ENCODE measurements around the gene ALDH5A1.

The ALDH5A1 gene

DNA sequence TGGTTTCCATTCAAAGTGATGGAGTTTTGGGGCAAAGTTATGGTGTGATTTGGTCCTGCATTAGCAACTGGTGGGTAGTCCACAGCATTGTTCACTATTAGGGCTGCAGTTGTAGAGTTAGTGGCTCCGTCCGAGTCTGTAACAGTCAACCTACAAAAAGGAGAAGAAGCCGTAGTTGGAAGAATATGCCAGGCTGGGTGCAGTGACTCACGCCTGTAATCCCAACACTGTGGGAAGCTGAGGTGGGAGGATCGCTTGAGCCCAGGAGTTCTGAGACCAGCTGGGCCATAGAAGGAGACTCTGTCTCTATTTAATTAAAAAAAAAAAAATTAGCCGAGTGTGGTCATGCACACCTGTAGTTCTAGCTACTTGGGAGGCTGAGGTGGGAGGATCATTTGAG, 81.7 kb downstream of the ALDH5A1 start:
- DNase-seq = no peak

GRCh38 chr6:24581084-24581669, 86.4 kb downstream of the ALDH5A1 start:
- peak; percentile 75 for DNase-seq

DNA sequence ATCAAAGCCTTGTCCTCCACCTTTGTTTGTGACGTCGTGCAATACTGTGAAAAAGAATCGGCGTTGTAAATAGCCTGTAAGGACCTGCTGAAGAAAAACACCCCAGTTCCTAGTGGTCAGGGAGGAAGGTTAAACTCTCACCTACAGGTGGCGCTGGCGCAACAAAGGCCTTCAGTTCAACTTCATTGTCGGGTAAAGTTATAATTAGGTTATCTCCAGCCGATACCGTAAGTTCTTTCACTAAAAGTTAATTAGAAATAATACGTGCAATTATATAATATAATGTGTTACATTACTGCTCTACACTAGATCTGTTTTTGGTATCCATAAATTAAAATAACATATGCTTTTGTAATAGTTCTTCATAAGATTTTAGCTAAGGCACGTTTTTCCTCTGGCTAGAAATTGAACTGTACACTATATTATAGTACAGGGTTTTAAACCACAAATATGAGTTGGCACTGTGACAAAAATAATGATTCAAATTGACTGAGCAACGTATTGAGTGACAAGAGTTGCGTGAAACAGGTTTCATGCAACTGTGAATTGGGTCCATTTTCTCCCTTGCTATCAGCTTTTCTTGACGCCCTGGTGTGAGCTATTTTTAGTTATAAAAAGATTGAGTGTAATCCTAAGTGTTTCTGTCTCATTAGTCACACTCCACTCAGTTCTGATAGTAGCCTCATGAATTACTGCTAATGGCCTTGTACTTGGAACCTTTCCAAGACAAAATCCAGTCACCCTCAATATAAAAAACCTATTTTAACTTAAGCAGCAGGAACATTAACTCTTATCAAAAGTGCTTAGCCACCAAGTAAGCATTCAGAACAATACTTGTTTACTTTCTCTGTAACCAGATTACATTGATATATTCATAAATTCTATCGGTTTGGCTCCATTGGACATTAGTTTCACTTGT, 89.0 kb downstream of the ALDH5A1 start:
- DNase-seq = peak; percentile 56

DNA sequence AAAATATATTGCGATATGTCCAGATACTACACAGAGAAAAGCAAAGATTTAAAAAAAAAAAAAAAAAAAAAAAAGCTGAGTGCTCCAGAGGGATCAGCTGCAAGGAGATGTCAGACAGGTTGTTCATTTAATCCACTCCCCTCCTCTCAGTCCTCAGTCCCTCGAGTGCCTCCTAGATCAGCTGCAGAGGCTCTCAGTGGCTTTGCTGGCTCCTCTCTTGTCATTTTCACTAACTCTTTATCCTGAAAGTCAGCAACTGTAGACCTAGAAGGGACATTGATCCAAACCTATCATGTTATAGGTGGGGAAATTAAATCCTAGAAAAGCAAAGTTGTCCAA, 89.6 kb downstream of the ALDH5A1 start:
- DNase-seq = no peak
